GM12801 (cell line): Measurements from ENCODE around the gene PPFIBP1.

Experiments used
- CTCF ChIP-seq: IDR thresholded peaks from one replicate; pipeline ENCODE4 v1.5.1; 2011; ENCODE audit warnings: control low read depth; ENCODE audit not compliant: insufficient read length; ENCODE audit errors: extremely low read depth

PPFIBP1 gene

GRCh38 chr12:27575090-27575761 is 51.2 kb downstream of the PPFIBP1 start:
- no peak for TF ChIP-seq CTCF

- TF ChIP-seq CTCF = no peak
Measured at GRCh38 chr12:27575762-27576118, 51.7 kb downstream of the PPFIBP1 start.

GRCh38 chr12:27576667-27577347 is 52.8 kb downstream of the PPFIBP1 start:
- no peak for TF ChIP-seq CTCF

GRCh38 chr12:27577688-27578087 is 53.7 kb downstream of the PPFIBP1 start:
- no peak for TF ChIP-seq CTCF

- no peak for TF ChIP-seq CTCF
Measured at GRCh38 chr12:27578689-27579372, 54.8 kb downstream of the PPFIBP1 start.

GRCh38 chr12:27580561-27581330 is 56.7 kb downstream of the PPFIBP1 start:
- TF ChIP-seq CTCF = no peak

GRCh38 chr12:27583057-27583797 is 59.2 kb downstream of the PPFIBP1 start:
- TF ChIP-seq CTCF = no peak
